GM10847 (cell line): ENCODE results near the gene HOXB3.

ENCODE experiments used
- POLR2A ChIP-seq: IDR thresholded peaks from 2 replicates; pipeline ENCODE4 v1.6.1; 2011; ENCODE audit not compliant: insufficient read length; ENCODE audit errors: extremely low read depth

HOXB3 gene

GRCh38 chr17:48589831-48590606 lies at the start of gene HOXB3:
Gene HOXB3 (minus strand): TSS chr17:48590241. CDS start chr17:48552474, 37,767 bp downstream.
- TF ChIP-seq POLR2A: no peak

DNA sequence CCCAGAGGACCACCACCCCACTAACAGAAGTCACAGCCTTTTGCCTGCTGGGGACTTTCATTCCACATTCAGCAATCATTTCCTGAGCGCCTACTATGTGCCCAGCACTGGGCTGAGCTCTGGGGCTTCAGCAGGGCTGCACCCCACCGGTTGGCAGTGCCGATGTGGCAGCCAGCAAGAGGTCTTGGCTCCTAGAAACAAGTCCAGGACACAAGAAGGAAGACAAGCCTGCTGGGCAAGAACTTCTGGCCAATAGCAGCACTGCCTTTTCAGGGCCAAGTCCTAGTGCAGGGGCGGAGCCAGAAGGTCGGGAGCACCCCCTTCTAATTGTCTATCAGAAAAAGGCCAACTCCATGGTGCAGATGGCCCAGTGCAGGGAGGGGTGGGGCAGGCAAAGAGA lies 49.1 kb upstream of the HOXB3 start:
- no peak for TF ChIP-seq POLR2A

GRCh38 chr17:48637323-48638260 lies 47.6 kb upstream of the HOXB3 start:
- no peak for TF ChIP-seq POLR2A

GRCh38 chr17:48636177-48637018 lies 46.4 kb upstream of the HOXB3 start:
- TF ChIP-seq POLR2A: no peak

GRCh38 chr17:48634493-48635208 lies 44.6 kb upstream of the HOXB3 start:
- TF ChIP-seq POLR2A: no peak

DNA sequence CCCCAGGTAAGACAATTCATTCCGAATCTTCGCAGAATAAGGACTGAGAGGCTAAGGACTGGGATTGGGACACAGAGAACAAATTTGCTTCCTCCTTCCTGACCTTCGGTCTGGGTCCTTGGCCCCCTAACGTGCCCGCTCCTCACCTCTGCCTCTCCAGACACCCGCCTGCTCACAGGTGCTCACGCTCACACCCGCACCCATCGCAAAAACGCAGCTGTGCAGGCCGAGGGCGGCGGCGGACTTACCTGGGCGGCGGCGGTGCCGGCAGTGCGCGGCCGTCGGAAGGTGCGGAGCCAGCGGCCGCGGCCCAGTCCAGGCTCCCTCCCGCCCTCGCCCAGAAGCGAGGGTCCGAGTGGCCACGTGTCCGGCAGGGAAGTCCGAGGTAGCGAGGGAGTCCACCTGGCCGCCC lies 43.2 kb upstream of the HOXB3 start:
- no peak for TF ChIP-seq POLR2A

- no peak for TF ChIP-seq POLR2A
Measured at GRCh38 chr17:48632579-48633265, 42.7 kb upstream of the HOXB3 start.

DNA sequence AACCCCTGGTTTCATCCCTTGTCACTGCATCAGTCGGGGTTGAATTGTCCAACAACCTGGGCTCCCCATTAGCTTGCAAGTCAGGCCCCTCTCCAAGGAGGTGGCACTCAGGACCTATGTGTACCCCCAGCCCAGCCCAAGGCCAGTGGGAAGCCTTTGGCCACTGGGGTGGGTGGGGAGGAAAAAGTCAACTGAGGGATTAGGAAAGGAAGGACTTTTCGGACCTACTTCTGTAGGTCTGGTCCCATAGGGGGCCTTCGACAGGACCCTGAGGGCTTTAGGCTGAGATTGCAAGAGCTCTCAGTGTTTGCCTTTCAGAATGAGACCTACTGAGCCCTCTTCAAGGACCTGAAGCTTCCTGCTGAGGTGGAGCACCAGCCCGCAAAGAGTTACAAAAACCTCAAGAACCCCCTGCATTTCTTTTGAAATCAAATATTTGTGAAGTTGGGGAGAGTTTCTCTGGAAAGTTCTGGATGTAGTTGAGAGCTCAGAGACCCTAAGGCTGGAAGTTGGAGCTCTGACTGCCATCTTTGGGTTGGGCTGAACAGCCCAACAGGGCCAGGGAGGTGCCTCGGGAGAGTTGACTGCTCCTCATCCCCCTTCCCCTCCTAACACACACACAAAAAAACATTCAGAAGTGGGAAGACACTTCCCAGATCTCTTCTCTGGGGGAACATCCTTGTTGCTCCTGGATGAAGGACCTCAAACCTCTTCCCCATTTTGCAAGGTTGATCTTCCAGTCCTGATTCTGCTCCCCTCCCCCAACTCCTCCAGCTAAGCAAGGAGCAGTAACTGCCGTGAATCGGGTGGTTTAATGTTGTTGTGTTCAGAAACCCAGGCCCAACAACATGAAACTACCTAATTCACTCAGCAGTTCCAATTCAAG lies 41.9 kb upstream of the HOXB3 start:
- no peak for TF ChIP-seq POLR2A

GRCh38 chr17:48630925-48631692 lies 41.1 kb upstream of the HOXB3 start:
- TF ChIP-seq POLR2A: no peak

- TF ChIP-seq POLR2A: no peak
Measured at GRCh38 chr17:48630009-48630924, 40.2 kb upstream of the HOXB3 start.

GRCh38 chr17:48629411-48629759 lies 39.3 kb upstream of the HOXB3 start:
- TF ChIP-seq POLR2A: no peak

GRCh38 chr17:48628649-48629410 lies 38.8 kb upstream of the HOXB3 start:
- no peak for TF ChIP-seq POLR2A
